GM23338 (cell line): ENCODE measurements around the gene OVCA2. TPM values are rescaled to one million over a fixed set of nuclear protein-coding genes. Genes with fewer than 3 reads are reported as not detected.

Experiments
- ATAC-seq: fragments of 200-7000 bp; cut with Tn5 transposase; 3 replicates; pipeline ENCODE4 v1.9.1; 2020
- DNase-seq: peaks from one replicate; pipeline ENCODE4 v3.0.0-alpha.2; 2015; ENCODE audit warnings: low spot score
- H2AFZ ChIP-seq: fragments of 200-600 bp; sonication (generic); 2 replicates; pipeline ENCODE4 v1.8.0; 2016; ENCODE audit warnings: antibody characterized with exemption, mild to moderate bottlenecking, moderate library complexity
- H3F3A ChIP-seq: fragments of 200-600 bp; sonication (generic); replicated peaks from 2 replicates; pipeline ENCODE4 v1.8.0; 2017; ENCODE audit warnings: antibody characterized with exemption, mixed run types, low read depth
- H3K27ac ChIP-seq: fragments of 200-600 bp; sonication (generic); 2 replicates; pipeline ENCODE4 v1.6.1; 2016; ENCODE audit warnings: low read depth
- H3K27me3 ChIP-seq: fragments of 200-600 bp; sonication (generic); 2 replicates; pipeline ENCODE4 v1.8.0; 2016; ENCODE audit warnings: mild to moderate bottlenecking, mixed run types, moderate library complexity; ENCODE audit not compliant: insufficient read depth
- H3K36me3 ChIP-seq: fragments of 200-600 bp; sonication (generic); 2 replicates; pipeline ENCODE4 v1.8.0; 2016; ENCODE audit warnings: mild to moderate bottlenecking; ENCODE audit not compliant: insufficient read depth
- H3K4me1 ChIP-seq: fragments of 200-600 bp; sonication (generic); 2 replicates; pipeline ENCODE4 v1.8.0; 2016; ENCODE audit warnings: mild to moderate bottlenecking, moderate library complexity; ENCODE audit not compliant: insufficient read depth
- H3K4me2 ChIP-seq: fragments of 200-600 bp; sonication (generic); 2 replicates; pipeline ENCODE4 v1.7.1; 2017; ENCODE audit warnings: mixed run types
- H3K4me3 ChIP-seq: fragments of 200-600 bp; sonication (generic); 2 replicates; pipeline ENCODE4 v1.6.1; 2016; ENCODE audit warnings: mixed run types
- H3K79me2 ChIP-seq: fragments of 200-600 bp; sonication (generic); replicated peaks from 2 replicates; pipeline ENCODE4 v1.8.0; 2017; ENCODE audit warnings: mild to moderate bottlenecking; ENCODE audit not compliant: insufficient read depth
- H3K9me2 ChIP-seq: fragments of 200-600 bp; sonication (generic); 2 replicates; pipeline ENCODE4 v1.8.0; 2017; ENCODE audit not compliant: insufficient read depth
- H4K20me1 ChIP-seq: fragments of 200-600 bp; sonication (generic); replicated peaks from 2 replicates; pipeline ENCODE4 v1.8.0; 2017; ENCODE audit warnings: mild to moderate bottlenecking; ENCODE audit not compliant: insufficient read depth
- H3K27ac Mint-ChIP-seq: 2 replicates; pipeline ENCODE4 v1.8.0; 2020; ENCODE audit warnings: inconsistent platforms, mild to moderate bottlenecking, moderate library complexity, mixed read lengths
- H3K27me3 Mint-ChIP-seq: 3 replicates; pipeline ENCODE4 v1.8.0; 2022; ENCODE audit warnings: low read depth, mild to moderate bottlenecking, moderate library complexity, mixed read lengths, inconsistent platforms; ENCODE audit not compliant: insufficient read depth, poor library complexity
- H3K36me3 Mint-ChIP-seq: 3 replicates; pipeline ENCODE4 v1.8.0; 2021; ENCODE audit warnings: low read depth, mild to moderate bottlenecking, inconsistent platforms, moderate library complexity, mixed read lengths
- H3K4me1 Mint-ChIP-seq: 3 replicates; pipeline ENCODE4 v1.8.0; 2020; ENCODE audit warnings: mild to moderate bottlenecking, inconsistent platforms, mixed read lengths
- H3K4me3 Mint-ChIP-seq: 3 replicates; pipeline ENCODE4 v1.8.0; 2021; ENCODE audit warnings: moderate library complexity, mild to moderate bottlenecking, inconsistent platforms, mixed read lengths
- H3K9me3 Mint-ChIP-seq: 3 replicates; pipeline ENCODE4 v1.8.0; 2020; ENCODE audit warnings: moderate library complexity, mild to moderate bottlenecking, inconsistent platforms, mixed read lengths
- CREB1 ChIP-seq: fragments of 250-450 bp; sonication (Bioruptor Pico); IDR thresholded peaks from 2 replicates; pipeline ENCODE4 v1.5.0; 2020; ENCODE audit warnings: low read depth, mild to moderate bottlenecking, moderate library complexity
- EZH2 ChIP-seq: fragments of 200-600 bp; sonication (generic); IDR thresholded peaks from one replicate; pipeline ENCODE4 v1.8.0; 2017; ENCODE audit warnings: antibody characterized with exemption, mild to moderate bottlenecking, low read depth; ENCODE audit not compliant: unreplicated experiment
- EZH2phosphoT487 ChIP-seq: fragments of 200-600 bp; sonication (generic); IDR thresholded peaks from one replicate; pipeline ENCODE4 v1.8.1; 2018; ENCODE audit warnings: antibody characterized with exemption; ENCODE audit not compliant: unreplicated experiment
- JUNB ChIP-seq: IDR thresholded peaks from one replicate; pipeline ENCODE4 v1.6.1; 2016; ENCODE audit warnings: antibody characterized with exemption; ENCODE audit not compliant: unreplicated experiment
- NANOG ChIP-seq: IDR thresholded peaks from 2 replicates; pipeline ENCODE4 v1.6.1; 2016; ENCODE audit warnings: antibody characterized with exemption, borderline replicate concordance
- POLR2AphosphoS5 ChIP-seq: IDR thresholded peaks from 2 replicates; pipeline ENCODE4 v1.6.1; 2016; ENCODE audit warnings: antibody characterized with exemption, low read depth
- STAT1 ChIP-seq: IDR thresholded peaks from one replicate; pipeline ENCODE4 v1.6.1; 2016; ENCODE audit warnings: antibody characterized with exemption; ENCODE audit not compliant: unreplicated experiment
- ZNF114 ChIP-seq: fragments of 250-450 bp; sonication (Bioruptor Pico); IDR thresholded peaks from 2 replicates; pipeline ENCODE4 v1.5.0; 2020; ENCODE audit warnings: mild to moderate bottlenecking, moderate library complexity
- ZNF331 ChIP-seq: fragments of 250-450 bp; sonication (Bioruptor Pico); IDR thresholded peaks from 2 replicates; pipeline ENCODE4 v1.5.0; 2020; ENCODE audit warnings: low read depth, mild to moderate bottlenecking, moderate library complexity
- polyA plus RNA-seq: library from polyadenylated mRNA; unstranded; fragments of >200 nt; fragmentation: Nextera tagmentation; extraction: Ambion mirVana; gene quantifications from 2 replicates; pipeline ENCODE4 v1.2.1, GENCODE V29; 2016
- total RNA-seq: library from RNA; depleted of rRNA; stranded (reverse); fragments of >200 nt; shearing (Covaris generic); gene quantifications from 2 replicates; pipeline ENCODE4 v1.2.3, GENCODE V29; 2014
- TF ChIP-seq, protein P1 (sequence below): fragments of 250-450 bp; sonication (Bioruptor Pico); IDR thresholded peaks from 2 replicates; pipeline ENCODE4 v1.5.0; 2020; ENCODE audit warnings: mild to moderate bottlenecking, moderate library complexity
- TF ChIP-seq, protein P2 (sequence below), 2 experiments: fragments of 200-600 bp in 1 of 2; sonication (generic) in 1 of 2; conservative IDR thresholded peaks; 2 replicates each; pipeline versions ENCODE4 v1.5.1 to v1.6.1; 2016 to 2017; ENCODE audit warnings: antibody characterized with exemption in 2 of 2, low read depth in 2 of 2, mild to moderate bottlenecking in 2 of 2, moderate library complexity in 1 of 2
- TF ChIP-seq, protein P3 (sequence below): IDR thresholded peaks from one replicate; pipeline ENCODE4 v1.6.1; 2018; ENCODE audit warnings: antibody characterized with exemption; ENCODE audit not compliant: unreplicated experiment
- TF ChIP-seq, protein P4 (sequence below): IDR thresholded peaks from 2 replicates; pipeline ENCODE4 v1.6.1; 2016; ENCODE audit warnings: antibody characterized with exemption

The OVCA2 gene
- total and polyA plus RNA-seq, 2 experiments from 2014 or later: 15.9 to 21.3 TPM

DNA sequence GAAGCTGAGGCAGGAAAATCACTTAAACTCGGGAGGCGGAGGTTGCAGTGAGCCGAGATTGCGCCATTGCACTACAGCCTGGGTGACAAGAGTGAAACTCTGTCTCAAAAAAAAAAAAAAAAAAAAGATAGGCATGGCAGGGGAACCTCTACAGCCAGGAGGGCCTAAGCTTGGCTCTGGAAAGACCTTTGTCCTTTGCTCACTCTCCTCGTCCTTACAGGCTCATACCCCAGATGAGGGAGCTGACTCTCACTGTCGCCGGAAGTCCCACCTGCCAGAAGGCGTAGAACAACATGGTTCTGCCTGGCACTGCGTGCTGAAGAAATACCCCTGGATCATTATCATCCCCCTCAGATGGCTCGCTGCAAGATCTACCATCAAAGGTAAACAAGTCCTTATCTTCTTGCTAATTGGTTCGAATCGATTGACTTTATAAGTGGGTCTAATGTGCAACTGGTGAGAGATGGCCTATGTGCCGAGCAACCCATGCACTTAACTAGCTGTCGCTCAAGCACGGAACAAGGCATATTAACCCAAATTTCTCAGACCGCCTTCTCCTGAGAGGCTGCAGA, 46.4 kb upstream of the OVCA2 start:
- no peak overlapping the region for H3K4me2 ChIP-seq
- no peaks in the 10 kb centered on the region for H4K20me1 ChIP-seq
- no peak overlapping the region for H3K4me3 Mint-ChIP-seq
- no peak overlapping the region for H3K27ac ChIP-seq
- no peaks in the 10 kb centered on the region for H3K36me3 Mint-ChIP-seq
- no peak overlapping the region for H3K4me3 ChIP-seq
- no peaks in the 10 kb centered on the region for H3K9me2 ChIP-seq
- H3K4me1 ChIP-seq: peaks cover 14% of the 10 kb centered on the region; the same call in 1 of the 2 replicates
- H2AFZ ChIP-seq: peak overlapping the region; percentile 59; the same call in 1 of the 2 replicates
- no peak for TF ChIP-seq CREB1 (CRISPR knock-in tag)
- TF ChIP-seq EZH2phosphoT487: no peak
- no peak for TF ChIP-seq POLR2AphosphoS5
- TF ChIP-seq EZH2: no peak
- no peak for TF ChIP-seq ZNF114 (CRISPR knock-in tag)
- TF ChIP-seq, protein P1, sequence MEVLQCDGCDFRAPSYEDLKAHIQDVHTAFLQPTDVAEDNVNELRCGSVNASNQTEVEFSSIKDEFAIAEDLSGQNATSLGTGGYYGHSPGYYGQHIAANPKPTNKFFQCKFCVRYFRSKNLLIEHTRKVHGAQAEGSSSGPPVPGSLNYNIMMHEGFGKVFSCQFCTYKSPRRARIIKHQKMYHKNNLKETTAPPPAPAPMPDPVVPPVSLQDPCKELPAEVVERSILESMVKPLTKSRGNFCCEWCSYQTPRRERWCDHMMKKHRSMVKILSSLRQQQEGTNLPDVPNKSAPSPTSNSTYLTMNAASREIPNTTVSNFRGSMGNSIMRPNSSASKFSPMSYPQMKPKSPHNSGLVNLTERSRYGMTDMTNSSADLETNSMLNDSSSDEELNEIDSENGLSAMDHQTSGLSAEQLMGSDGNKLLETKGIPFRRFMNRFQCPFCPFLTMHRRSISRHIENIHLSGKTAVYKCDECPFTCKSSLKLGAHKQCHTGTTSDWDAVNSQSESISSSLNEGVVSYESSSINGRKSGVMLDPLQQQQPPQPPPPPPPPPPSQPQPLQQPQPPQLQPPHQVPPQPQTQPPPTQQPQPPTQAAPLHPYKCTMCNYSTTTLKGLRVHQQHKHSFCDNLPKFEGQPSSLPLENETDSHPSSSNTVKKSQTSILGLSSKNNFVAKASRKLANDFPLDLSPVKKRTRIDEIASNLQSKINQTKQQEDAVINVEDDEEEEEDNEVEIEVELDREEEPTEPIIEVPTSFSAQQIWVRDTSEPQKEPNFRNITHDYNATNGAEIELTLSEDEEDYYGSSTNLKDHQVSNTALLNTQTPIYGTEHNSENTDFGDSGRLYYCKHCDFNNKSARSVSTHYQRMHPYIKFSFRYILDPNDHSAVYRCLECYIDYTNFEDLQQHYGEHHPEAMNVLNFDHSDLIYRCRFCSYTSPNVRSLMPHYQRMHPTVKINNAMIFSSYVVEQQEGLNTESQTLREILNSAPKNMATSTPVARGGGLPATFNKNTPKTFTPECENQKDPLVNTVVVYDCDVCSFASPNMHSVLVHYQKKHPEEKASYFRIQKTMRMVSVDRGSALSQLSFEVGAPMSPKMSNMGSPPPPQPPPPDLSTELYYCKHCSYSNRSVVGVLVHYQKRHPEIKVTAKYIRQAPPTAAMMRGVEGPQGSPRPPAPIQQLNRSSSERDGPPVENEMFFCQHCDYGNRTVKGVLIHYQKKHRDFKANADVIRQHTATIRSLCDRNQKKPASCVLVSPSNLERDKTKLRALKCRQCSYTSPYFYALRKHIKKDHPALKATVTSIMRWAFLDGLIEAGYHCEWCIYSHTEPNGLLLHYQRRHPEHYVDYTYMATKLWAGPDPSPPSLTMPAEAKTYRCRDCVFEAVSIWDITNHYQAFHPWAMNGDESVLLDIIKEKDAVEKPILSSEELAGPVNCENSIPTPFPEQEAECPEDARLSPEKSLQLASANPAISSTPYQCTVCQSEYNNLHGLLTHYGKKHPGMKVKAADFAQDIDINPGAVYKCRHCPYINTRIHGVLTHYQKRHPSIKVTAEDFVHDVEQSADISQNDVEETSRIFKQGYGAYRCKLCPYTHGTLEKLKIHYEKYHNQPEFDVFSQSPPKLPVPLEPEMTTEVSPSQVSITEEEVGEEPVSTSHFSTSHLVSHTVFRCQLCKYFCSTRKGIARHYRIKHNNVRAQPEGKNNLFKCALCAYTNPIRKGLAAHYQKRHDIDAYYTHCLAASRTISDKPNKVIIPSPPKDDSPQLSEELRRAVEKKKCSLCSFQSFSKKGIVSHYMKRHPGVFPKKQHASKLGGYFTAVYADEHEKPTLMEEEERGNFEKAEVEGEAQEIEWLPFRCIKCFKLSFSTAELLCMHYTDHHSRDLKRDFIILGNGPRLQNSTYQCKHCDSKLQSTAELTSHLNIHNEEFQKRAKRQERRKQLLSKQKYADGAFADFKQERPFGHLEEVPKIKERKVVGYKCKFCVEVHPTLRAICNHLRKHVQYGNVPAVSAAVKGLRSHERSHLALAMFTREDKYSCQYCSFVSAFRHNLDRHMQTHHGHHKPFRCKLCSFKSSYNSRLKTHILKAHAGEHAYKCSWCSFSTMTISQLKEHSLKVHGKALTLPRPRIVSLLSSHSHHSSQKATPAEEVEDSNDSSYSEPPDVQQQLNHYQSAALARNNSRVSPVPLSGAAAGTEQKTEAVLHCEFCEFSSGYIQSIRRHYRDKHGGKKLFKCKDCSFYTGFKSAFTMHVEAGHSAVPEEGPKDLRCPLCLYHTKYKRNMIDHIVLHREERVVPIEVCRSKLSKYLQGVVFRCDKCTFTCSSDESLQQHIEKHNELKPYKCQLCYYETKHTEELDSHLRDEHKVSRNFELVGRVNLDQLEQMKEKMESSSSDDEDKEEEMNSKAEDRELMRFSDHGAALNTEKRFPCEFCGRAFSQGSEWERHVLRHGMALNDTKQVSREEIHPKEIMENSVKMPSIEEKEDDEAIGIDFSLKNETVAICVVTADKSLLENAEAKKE (CRISPR knock-in tag): no peak
- TF ChIP-seq, protein P2, sequence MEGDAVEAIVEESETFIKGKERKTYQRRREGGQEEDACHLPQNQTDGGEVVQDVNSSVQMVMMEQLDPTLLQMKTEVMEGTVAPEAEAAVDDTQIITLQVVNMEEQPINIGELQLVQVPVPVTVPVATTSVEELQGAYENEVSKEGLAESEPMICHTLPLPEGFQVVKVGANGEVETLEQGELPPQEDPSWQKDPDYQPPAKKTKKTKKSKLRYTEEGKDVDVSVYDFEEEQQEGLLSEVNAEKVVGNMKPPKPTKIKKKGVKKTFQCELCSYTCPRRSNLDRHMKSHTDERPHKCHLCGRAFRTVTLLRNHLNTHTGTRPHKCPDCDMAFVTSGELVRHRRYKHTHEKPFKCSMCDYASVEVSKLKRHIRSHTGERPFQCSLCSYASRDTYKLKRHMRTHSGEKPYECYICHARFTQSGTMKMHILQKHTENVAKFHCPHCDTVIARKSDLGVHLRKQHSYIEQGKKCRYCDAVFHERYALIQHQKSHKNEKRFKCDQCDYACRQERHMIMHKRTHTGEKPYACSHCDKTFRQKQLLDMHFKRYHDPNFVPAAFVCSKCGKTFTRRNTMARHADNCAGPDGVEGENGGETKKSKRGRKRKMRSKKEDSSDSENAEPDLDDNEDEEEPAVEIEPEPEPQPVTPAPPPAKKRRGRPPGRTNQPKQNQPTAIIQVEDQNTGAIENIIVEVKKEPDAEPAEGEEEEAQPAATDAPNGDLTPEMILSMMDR (conservative IDR thresholded peaks at IDR 0.05; ENCODE audit: low read depth in 2 of 2): no peak
- no peak for TF ChIP-seq NANOG
- TF ChIP-seq JUNB: no peak
- TF ChIP-seq ZNF331 (CRISPR knock-in tag): no peak
- TF ChIP-seq, protein P3, sequence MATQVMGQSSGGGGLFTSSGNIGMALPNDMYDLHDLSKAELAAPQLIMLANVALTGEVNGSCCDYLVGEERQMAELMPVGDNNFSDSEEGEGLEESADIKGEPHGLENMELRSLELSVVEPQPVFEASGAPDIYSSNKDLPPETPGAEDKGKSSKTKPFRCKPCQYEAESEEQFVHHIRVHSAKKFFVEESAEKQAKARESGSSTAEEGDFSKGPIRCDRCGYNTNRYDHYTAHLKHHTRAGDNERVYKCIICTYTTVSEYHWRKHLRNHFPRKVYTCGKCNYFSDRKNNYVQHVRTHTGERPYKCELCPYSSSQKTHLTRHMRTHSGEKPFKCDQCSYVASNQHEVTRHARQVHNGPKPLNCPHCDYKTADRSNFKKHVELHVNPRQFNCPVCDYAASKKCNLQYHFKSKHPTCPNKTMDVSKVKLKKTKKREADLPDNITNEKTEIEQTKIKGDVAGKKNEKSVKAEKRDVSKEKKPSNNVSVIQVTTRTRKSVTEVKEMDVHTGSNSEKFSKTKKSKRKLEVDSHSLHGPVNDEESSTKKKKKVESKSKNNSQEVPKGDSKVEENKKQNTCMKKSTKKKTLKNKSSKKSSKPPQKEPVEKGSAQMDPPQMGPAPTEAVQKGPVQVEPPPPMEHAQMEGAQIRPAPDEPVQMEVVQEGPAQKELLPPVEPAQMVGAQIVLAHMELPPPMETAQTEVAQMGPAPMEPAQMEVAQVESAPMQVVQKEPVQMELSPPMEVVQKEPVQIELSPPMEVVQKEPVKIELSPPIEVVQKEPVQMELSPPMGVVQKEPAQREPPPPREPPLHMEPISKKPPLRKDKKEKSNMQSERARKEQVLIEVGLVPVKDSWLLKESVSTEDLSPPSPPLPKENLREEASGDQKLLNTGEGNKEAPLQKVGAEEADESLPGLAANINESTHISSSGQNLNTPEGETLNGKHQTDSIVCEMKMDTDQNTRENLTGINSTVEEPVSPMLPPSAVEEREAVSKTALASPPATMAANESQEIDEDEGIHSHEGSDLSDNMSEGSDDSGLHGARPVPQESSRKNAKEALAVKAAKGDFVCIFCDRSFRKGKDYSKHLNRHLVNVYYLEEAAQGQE: no peak
- TF ChIP-seq, protein P4, sequence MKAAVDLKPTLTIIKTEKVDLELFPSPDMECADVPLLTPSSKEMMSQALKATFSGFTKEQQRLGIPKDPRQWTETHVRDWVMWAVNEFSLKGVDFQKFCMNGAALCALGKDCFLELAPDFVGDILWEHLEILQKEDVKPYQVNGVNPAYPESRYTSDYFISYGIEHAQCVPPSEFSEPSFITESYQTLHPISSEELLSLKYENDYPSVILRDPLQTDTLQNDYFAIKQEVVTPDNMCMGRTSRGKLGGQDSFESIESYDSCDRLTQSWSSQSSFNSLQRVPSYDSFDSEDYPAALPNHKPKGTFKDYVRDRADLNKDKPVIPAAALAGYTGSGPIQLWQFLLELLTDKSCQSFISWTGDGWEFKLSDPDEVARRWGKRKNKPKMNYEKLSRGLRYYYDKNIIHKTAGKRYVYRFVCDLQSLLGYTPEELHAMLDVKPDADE: no peak
- no peak for TF ChIP-seq STAT1
- no peaks in the 10 kb centered on the region for H3K79me2 ChIP-seq
- H3F3A ChIP-seq: no peaks in the 10 kb centered on the region
- DNase-seq: no peak
- H3K9me3 Mint-ChIP-seq: no peaks in the 10 kb centered on the region
- peaks cover 33% of the 10 kb centered on the region for H3K27me3 ChIP-seq
- H3K4me1 Mint-ChIP-seq: peaks cover 31% of the 10 kb centered on the region
- no peak for ATAC-seq
- peaks cover 28% of the 10 kb centered on the region for H3K27me3 Mint-ChIP-seq
- H3K27ac Mint-ChIP-seq: no peak overlapping the region
- no peaks in the 10 kb centered on the region for H3K36me3 ChIP-seq
